ENCODE measurements around the gene OR1D5. TPM values are rescaled to one million over a fixed set of nuclear protein-coding genes. Genes with fewer than 3 reads are reported as not detected.

The OR1D5 gene
- total RNA-seq, 2 donors from 2014 or later, result not detected

DNA sequence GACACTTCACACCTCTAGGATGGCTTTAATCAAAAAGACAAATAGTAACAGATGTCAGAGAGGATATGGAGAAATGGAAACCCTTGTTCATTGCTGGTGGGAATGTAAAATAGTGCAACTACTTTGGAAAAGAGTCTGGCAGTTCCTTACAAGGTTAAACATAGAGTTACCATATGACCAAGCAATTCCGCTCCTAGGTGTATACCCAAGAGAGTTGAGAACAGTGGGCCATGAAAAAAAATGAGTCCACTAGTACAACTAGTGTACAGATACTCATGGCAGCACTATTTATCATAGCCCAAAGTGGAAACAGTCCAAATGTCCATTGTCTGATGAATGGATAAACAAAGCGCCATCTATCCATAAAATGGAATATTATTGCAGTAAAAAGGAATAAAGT lies 39.1 kb downstream of the OR1D5 start:
- Histone ChIP-seq H3K36me3 (no peaks in the 10 kb centered on the region), H3K27me3 (replicated peaks; ENCODE audit: insufficient read depth) (no peaks in the 10 kb centered on the region), H3K4me3 (no peak overlapping the region), H3K4me1 (replicated peaks) (no peaks in the 10 kb centered on the region), H3K27ac (no peak overlapping the region), H3K9me3 (no peaks in the 10 kb centered on the region)
- intact Hi-C loops (cut with DNase I), result no loop called here
- WGBS, result 84% methylated on average over 2 of the region's 2 CpGs
- TF ChIP-seq POLR2AphosphoS5 (IDR thresholded peaks at IDR 0.05) (no peak), POLR2A (IDR thresholded peaks at IDR 0.05) (no peak)
- TF ChIP-seq, protein P1, sequence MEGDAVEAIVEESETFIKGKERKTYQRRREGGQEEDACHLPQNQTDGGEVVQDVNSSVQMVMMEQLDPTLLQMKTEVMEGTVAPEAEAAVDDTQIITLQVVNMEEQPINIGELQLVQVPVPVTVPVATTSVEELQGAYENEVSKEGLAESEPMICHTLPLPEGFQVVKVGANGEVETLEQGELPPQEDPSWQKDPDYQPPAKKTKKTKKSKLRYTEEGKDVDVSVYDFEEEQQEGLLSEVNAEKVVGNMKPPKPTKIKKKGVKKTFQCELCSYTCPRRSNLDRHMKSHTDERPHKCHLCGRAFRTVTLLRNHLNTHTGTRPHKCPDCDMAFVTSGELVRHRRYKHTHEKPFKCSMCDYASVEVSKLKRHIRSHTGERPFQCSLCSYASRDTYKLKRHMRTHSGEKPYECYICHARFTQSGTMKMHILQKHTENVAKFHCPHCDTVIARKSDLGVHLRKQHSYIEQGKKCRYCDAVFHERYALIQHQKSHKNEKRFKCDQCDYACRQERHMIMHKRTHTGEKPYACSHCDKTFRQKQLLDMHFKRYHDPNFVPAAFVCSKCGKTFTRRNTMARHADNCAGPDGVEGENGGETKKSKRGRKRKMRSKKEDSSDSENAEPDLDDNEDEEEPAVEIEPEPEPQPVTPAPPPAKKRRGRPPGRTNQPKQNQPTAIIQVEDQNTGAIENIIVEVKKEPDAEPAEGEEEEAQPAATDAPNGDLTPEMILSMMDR (IDR thresholded peaks at IDR 0.05), result no peak
- DNase-seq (ENCODE audit: low spot score), result no peak

DNA sequence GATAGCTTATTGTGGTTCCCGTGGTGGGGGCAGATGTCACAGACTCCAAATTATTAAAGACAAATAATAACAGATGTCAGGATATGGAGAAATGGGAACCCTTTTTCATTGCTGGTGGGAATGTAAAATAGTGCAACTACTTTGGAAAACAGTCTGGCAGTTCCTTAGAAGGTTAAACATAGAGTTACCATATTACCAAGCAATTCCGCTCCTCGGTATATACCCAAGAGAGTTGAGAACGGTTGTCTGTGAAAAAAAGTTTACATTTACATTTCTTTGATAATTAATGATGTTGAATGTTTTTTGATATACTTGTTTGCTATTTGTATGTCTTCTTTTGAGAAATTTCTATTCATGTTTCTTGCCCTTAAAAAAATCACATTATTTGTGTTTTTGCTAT lies 41.2 kb downstream of the OR1D5 start:
- Histone ChIP-seq H3K27ac (no peak overlapping the region), H3K9me3 (no peaks in the 10 kb centered on the region), H3K36me3 (no peaks in the 10 kb centered on the region), H3K4me1 (replicated peaks) (no peaks in the 10 kb centered on the region), H3K4me3 (no peak overlapping the region), H3K27me3 (replicated peaks; ENCODE audit: insufficient read depth) (no peaks in the 10 kb centered on the region)
- WGBS, result 97% methylated on average over 4 of the region's 4 CpGs
- no peak for TF ChIP-seq POLR2A (IDR thresholded peaks at IDR 0.05)
- no peak for DNase-seq (ENCODE audit: low spot score)
- intact Hi-C loops (cut with DNase I), result no loop called here

GRCh38 chr17:3020381-3020780 lies 43.0 kb downstream of the OR1D5 start:
- intact Hi-C loops (cut with DNase I), result no loop called here
- Histone ChIP-seq H3K36me3 (no peaks in the 10 kb centered on the region), H3K4me3 (no peak overlapping the region), H3K27me3 (replicated peaks; ENCODE audit: insufficient read depth) (no peaks in the 10 kb centered on the region), H3K27ac (no peak overlapping the region), H3K4me1 (replicated peaks) (no peaks in the 10 kb centered on the region), H3K9me3 (no peaks in the 10 kb centered on the region)
- 93% methylated on average over 16 of the region's 16 CpGs for WGBS
- TF ChIP-seq, protein P1 (IDR thresholded peaks at IDR 0.05), result no peak
- TF ChIP-seq POLR2AphosphoS5 (IDR thresholded peaks at IDR 0.05) (no peak), POLR2A (IDR thresholded peaks at IDR 0.05) (no peak)
- DNase-seq (ENCODE audit: low spot score), result no peak

GRCh38 chr17:3019761-3020160 lies 43.6 kb downstream of the OR1D5 start:
- Histone ChIP-seq H3K4me3 (no peak overlapping the region), H3K36me3 (no peaks in the 10 kb centered on the region), H3K9me3 (no peaks in the 10 kb centered on the region), H3K4me1 (replicated peaks) (no peaks in the 10 kb centered on the region), H3K27ac (no peak overlapping the region), H3K27me3 (replicated peaks; ENCODE audit: insufficient read depth) (no peaks in the 10 kb centered on the region)
- no peak for DNase-seq (ENCODE audit: low spot score)
- intact Hi-C loops (cut with DNase I), result loop anchor here (10.0 kb wide), 1 partner anchor 595 kb away; no protein-coding TSS in a partner anchor
- TF ChIP-seq POLR2A (IDR thresholded peaks at IDR 0.05) (no peak), POLR2AphosphoS5 (IDR thresholded peaks at IDR 0.05) (no peak)
- TF ChIP-seq, protein P1 (IDR thresholded peaks at IDR 0.05), result no peak
- WGBS, result 74% methylated on average over 9 of the region's 9 CpGs

DNA sequence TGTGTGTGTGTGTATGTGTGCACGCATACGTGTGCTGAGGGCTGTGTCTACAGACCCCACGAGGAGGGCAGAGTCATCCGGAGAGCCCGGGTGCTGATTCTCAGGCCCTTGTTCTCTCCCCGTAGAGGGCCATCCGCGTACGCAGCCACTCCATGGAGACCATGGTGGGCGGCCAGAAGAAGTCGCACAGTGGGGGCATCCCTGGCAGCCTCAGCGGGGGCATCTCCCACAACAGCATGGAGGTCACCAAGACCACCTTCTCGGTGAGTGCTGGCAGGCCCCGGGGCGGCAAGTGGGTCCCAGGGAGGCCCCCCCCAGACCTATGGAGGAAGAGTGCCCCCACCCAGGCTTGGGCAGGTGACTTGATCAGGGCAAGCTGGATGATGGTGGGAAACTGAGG lies 45.5 kb downstream of the OR1D5 start:
- WGBS, result 94% methylated on average over 12 of the region's 15 CpGs
- no peak for DNase-seq (ENCODE audit: low spot score)

More for the DNA sequence above, 45.5 kb downstream of the OR1D5 start:
- Histone ChIP-seq H3K4me1 (replicated peaks) (no peaks in the 10 kb centered on the region), H3K9me3 (no peaks in the 10 kb centered on the region), H3K27me3 (replicated peaks; ENCODE audit: insufficient read depth) (no peaks in the 10 kb centered on the region), H3K27ac (no peak overlapping the region), H3K36me3 (no peaks in the 10 kb centered on the region), H3K4me3 (no peak overlapping the region)
- intact Hi-C loops (cut with DNase I), result loop anchor here (10.0 kb wide), 1 partner anchor 593 kb away; no protein-coding TSS in a partner anchor
- TF ChIP-seq, protein P1 (IDR thresholded peaks at IDR 0.05), result no peak
- TF ChIP-seq POLR2AphosphoS5 (IDR thresholded peaks at IDR 0.05) (no peak), POLR2A (IDR thresholded peaks at IDR 0.05) (no peak)

Measured in prostate gland (tissue), 2 donors.